ENCODE data around the gene LDAF1.
"Not testable (repeated sequence)": the region's sequence is repeated elsewhere in the genome, so short reads cannot be mapped to it uniquely, and the experiment has no call there.

Gene LDAF1

GRCh38 chr16:21162661-21163151 lies 4.2 kb downstream of the LDAF1 start:
- no peak for DNase-seq (ENCODE audit: low read depth)

- DNase-seq (ENCODE audit: low read depth) = no peak
These were observed 5.1 kb downstream of the LDAF1 start for GRCh38 chr16:21163576-21163975.

- no peak for DNase-seq (ENCODE audit: low read depth)
These were observed 6.2 kb downstream of the LDAF1 start for GRCh38 chr16:21164521-21165168.

GRCh38 chr16:21166561-21166961 lies 8.1 kb downstream of the LDAF1 start:
- DNase-seq (ENCODE audit: low read depth) = no peak

- DNase-seq (ENCODE audit: low read depth) = no peak
These were observed 8.9 kb downstream of the LDAF1 start for GRCh38 chr16:21167360-21167759.

GRCh38 chr16:21167929-21168602 lies 9.6 kb downstream of the LDAF1 start:
- no peak for DNase-seq (ENCODE audit: low read depth)

- DNase-seq (ENCODE audit: low read depth) = no peak
These were observed 10.9 kb downstream of the LDAF1 start for GRCh38 chr16:21169249-21169981.

- DNase-seq (ENCODE audit: low read depth) = not testable (repeated sequence)
These were observed 11.6 kb downstream of the LDAF1 start for GRCh38 chr16:21170116-21170515.

GRCh38 chr16:21172650-21173049 lies 14.2 kb downstream of the LDAF1 start:
- no peak for DNase-seq (ENCODE audit: low read depth)

GRCh38 chr16:21175397-21175796 lies 16.9 kb downstream of the LDAF1 start:
- no peak for DNase-seq (ENCODE audit: low read depth)

- DNase-seq (ENCODE audit: low read depth) = no peak
These were observed 20.9 kb downstream of the LDAF1 start for GRCh38 chr16:21179126-21179982.

GRCh38 chr16:21179983-21180365 lies 21.5 kb downstream of the LDAF1 start:
- DNase-seq (ENCODE audit: low read depth) = no peak

GRCh38 chr16:21183995-21184394 lies 25.5 kb downstream of the LDAF1 start:
- DNase-seq (ENCODE audit: low read depth) = no peak

- DNase-seq (ENCODE audit: low read depth) = no peak
These were observed 26.4 kb downstream of the LDAF1 start for GRCh38 chr16:21184834-21185233.

- DNase-seq (ENCODE audit: low read depth) = no peak
These were observed 27.3 kb downstream of the LDAF1 start for GRCh38 chr16:21185659-21186325.

GRCh38 chr16:21186326-21186691 lies 27.8 kb downstream of the LDAF1 start:
- DNase-seq (ENCODE audit: low read depth) = no peak

GRCh38 chr16:21189311-21189710 lies 30.8 kb downstream of the LDAF1 start:
- no peak for DNase-seq (ENCODE audit: low read depth)

- no peak for DNase-seq (ENCODE audit: low read depth)
These were observed 31.5 kb downstream of the LDAF1 start for GRCh38 chr16:21190013-21190412.

- no peak for DNase-seq (ENCODE audit: low read depth)
These were observed 32.1 kb downstream of the LDAF1 start for GRCh38 chr16:21190599-21190998.

GRCh38 chr16:21192991-21193390 lies 34.5 kb downstream of the LDAF1 start:
- no peak for DNase-seq (ENCODE audit: low read depth)

GRCh38 chr16:21194771-21195301 lies 36.4 kb downstream of the LDAF1 start:
- no peak for DNase-seq (ENCODE audit: low read depth)
